ENCODE measurements around the gene TSPAN9.
"Not testable (repeated sequence)": the region's sequence is repeated elsewhere in the genome, so short reads cannot be mapped to it uniquely, and the experiment has no call there.

TSPAN9 gene

GRCh38 chr12:3045494-3045893 is 31.7 kb upstream of the TSPAN9 start:
- DNase-seq = no peak

- no peak for DNase-seq
Observed at GRCh38 chr12:3045989-3046388, 31.2 kb upstream of the TSPAN9 start.

- no peak for DNase-seq
Observed at GRCh38 chr12:3046441-3047200, 30.6 kb upstream of the TSPAN9 start.

- DNase-seq = no peak
Observed at GRCh38 chr12:3047961-3048360, 29.2 kb upstream of the TSPAN9 start.

- no peak for DNase-seq
Observed at GRCh38 chr12:3048540-3048939, 28.6 kb upstream of the TSPAN9 start.

GRCh38 chr12:3049176-3049575 is 28.0 kb upstream of the TSPAN9 start:
- no peak for DNase-seq

- no peak for DNase-seq
Observed at GRCh38 chr12:3049611-3050249, 27.4 kb upstream of the TSPAN9 start.

- no peak for DNase-seq
Observed at GRCh38 chr12:3054374-3054773, 22.8 kb upstream of the TSPAN9 start.

GRCh38 chr12:3055026-3055703 is 22.0 kb upstream of the TSPAN9 start:
- no peak for DNase-seq

- DNase-seq = no peak
Observed at GRCh38 chr12:3055704-3056467, 21.3 kb upstream of the TSPAN9 start.

GRCh38 chr12:3061059-3061458 is 16.1 kb upstream of the TSPAN9 start:
- DNase-seq = no peak

- no peak for DNase-seq
Observed at GRCh38 chr12:3061501-3062215, 15.5 kb upstream of the TSPAN9 start.

- DNase-seq = no peak
Observed at GRCh38 chr12:3065300-3065699, 11.9 kb upstream of the TSPAN9 start.

GRCh38 chr12:3065846-3066245 is 11.3 kb upstream of the TSPAN9 start:
- DNase-seq = not testable (repeated sequence)

- DNase-seq = no peak
Observed at GRCh38 chr12:3069714-3070113, 7.5 kb upstream of the TSPAN9 start.

- no peak for DNase-seq
Observed at GRCh38 chr12:3071107-3071506, 6.1 kb upstream of the TSPAN9 start.

GRCh38 chr12:3071710-3072109 is 5.5 kb upstream of the TSPAN9 start:
- DNase-seq = no peak

- DNase-seq = peak; percentile 85
Observed at GRCh38 chr12:3073438-3074250, 3.5 kb upstream of the TSPAN9 start.

- no peak for DNase-seq
Observed at GRCh38 chr12:3075315-3075714, 1.9 kb upstream of the TSPAN9 start.

- DNase-seq = peak; percentile 8
Observed at GRCh38 chr12:3077572-3078081, 448 bp downstream of the TSPAN9 start.

- no peak for DNase-seq
Observed at GRCh38 chr12:3078086-3078820, 1.1 kb downstream of the TSPAN9 start.
